HG03139 (cell line): ENCODE results near the gene FAM24B.

Experiments
- ATAC-seq: cut with Tn5 transposase; IDR thresholded peaks from one replicate; pipeline ENCODE4 v1.9.1; 2021; ENCODE audit not compliant: unreplicated experiment

The FAM24B gene

DNA sequence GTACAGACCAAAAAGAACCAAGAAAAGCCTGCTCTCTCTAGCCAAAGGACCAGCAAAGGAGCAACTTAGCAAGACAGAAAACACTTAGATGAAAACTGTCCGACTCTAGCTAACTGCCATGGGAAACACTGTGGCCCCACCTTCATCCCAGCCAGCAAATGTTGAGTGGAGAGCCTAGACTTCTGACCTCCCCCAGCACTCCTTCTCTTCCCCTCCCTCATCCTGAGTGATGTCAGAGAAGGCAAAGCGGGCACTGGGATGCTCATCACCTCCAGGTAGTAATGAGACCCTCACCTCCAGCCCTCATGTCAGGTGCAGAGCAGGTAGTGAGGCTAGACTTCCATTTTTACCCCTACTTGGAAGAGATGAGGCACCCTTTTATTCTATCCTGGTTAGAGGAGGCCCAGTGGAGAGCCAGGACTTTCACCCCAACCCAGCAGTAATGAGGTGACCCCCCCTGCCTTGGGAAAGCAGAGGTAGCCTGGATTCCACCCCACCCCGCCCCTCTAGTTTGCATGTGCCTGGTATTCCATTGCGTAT, 50.6 kb downstream of the FAM24B start:
- ATAC-seq: no peak

DNA sequence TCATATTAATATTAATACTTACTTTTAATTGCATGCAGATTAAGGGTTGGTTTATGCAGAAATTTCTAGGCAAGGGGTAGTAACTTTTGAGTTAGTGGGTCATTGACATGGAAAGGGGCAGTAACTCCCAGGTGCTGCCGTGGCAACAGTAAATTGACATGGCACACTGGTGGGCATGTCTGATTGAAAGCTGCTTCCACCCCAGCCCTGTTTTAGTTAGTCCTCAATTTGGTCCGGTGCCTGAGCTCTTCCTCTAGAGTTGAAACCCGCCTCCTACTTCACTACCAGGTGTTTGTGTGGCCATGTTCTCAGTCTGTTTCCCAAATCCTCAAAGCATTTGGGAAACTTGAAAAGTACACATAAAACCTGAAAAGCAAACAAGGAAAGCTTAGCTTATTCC, 52.1 kb downstream of the FAM24B start:
- ATAC-seq: no peak

DNA sequence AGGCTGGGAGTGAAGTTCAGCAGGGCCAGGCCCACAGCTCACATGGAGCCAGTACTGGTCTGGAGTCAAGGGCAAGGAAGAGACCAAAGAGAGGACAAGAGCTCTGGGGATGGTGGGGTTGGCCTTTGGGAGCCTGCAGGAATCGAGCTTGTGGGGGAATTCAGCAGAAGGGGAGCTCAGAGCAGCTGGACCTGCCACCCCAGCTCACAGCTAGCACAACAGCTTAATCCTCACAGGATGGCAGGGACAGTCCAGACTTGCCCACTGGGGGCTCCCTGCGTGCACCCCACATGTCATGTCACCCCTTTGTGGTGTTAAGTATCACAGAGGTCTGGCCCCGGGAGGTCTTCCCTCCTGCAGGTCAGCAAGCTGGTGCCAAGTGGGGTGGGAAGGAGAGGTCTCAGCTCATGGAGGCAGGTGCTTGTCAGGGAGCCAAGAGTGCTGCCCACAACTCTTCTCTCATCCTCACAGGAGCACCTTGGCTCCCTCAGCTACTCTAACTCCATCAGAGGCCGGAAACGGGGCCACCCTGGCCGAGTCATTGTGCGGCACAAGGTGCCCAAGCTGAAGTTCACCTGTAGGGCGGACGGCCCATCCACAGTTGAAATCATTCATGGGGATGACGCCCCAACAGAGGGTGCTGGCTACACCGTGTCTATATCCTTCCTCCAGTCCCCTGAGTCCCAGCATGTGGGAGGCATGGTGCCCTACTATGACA, 56.2 kb downstream of the FAM24B start:
- ATAC-seq: no peak

DNA sequence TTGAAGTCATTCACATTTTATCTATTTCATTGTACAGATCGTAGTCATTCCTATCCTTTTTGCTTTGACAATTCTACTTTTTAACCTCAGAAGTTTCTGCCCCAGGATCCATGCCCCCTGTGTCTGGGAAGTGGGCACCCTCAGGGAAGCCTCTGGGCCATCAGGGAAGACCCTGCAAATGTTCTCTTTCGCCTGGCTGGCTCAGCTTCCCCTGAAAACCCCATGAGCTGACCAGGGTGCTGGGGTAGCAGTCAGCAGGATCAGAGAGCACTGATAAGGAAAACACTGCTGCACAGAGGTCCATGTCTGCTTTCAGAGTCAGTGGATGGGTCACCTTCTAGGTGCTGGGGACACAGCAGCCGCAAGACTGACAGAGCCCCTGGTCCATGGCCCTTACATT, 57.6 kb downstream of the FAM24B start:
- ATAC-seq: no peak

DNA sequence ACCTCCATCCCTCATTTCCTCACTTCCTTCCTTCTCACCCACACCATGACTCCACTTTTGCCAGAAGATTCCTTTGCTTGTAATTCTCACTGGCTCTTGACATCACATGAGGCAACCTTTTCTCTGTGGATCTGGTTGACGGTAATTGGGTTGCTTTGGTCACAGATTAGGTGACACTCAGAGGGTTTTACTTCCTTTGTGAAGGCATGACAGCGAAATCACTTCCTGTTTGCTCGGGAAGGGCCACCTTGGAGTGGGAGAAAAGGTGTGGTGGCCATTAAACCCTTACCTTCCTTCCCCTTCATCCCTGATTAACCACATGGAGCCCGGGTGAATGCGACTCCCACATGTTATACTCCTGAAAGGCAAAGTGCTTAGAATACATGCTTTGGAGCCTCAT, 63.9 kb downstream of the FAM24B start:
- no peak for ATAC-seq

DNA sequence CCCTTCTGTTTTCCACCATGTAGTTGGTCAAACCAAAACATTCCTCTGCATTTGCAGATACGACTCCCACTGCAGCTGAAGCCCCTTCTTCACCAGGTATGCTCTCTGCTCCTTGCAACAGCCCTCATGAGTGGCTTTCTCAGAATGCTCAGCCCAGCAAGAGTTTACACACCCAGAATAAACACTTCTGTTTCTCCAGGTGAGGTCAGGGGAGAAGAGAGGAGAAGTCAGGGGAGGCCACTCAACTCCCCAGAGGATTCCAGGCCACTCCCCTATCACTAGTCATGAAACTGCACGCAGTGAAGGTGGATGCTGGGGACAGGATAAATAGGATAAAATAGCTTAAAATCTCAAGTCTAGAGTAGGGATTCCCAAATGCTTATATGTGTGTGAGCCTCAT, 64.9 kb downstream of the FAM24B start:
- no peak for ATAC-seq

DNA sequence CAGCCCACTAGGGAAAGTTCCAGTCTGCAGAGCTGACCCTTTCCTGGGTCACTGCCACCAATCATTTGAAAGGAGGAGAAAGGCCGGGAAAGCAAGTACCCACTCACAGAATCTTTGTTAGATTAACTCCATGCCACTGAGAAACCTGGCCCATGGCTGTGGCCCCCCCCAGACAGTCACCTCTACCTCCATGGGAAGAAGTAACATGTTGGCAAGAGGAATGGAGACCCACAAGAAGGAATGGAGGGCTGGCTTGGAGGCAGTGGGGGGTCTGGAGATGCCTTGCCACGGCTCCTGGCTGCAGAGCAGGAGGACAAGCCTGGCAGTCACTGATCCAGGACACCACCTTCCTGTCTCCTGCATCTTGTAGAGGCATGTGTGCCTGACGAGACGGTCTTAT, 66.6 kb downstream of the FAM24B start:
- ATAC-seq: no peak

DNA sequence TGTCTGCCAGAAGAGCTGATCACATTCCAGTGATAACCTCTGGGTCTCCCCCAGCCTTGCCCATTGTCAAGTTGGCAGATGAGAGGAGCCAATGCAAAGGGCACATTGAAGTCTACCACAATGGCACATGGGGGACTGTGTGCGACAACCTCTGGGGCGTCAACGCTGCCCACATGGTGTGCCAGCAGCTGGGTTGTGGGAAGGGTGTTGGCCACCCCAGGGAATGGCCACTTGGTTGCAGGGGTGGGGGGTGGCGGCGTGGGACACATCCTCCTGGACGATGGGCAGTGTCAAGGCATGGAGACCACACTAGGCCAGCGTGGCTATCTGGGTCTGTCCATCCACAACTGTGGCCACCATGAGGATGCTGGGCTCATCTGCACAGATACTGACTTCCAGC, 77.1 kb downstream of the FAM24B start:
- ATAC-seq: no peak
